SK-N-SH (cell line): ENCODE results near the gene ABCC3. TPM values are rescaled to one million over a fixed set of nuclear protein-coding genes. Genes with fewer than 3 reads are reported as not detected.

ENCODE experiments used
- CTCF ChIA-PET: fragments of 300-600, 350-600 bp; formaldehyde crosslinking; extraction: SDS; loops from one replicate; lab custom pipeline; 2021; lab: Yijun Ruan, JAX
- POLR2A ChIA-PET: fragments of 350-600 bp; sonication (Branson Sonifier 250); formaldehyde crosslinking; extraction: SDS; loops from one replicate; lab custom pipeline; 2020; ENCODE audit warnings: antibody characterized with exemption, inconsistent platforms; lab: Yijun Ruan, JAX
- DNase-seq: peaks from one replicate; pipeline ENCODE4 v3.0.0; 2012
- H2AFZ ChIP-seq: fragments of 200-600 bp; sonication (generic); 2 replicates; pipeline ENCODE4 v1.8.1; 2016; ENCODE audit warnings: antibody characterized with exemption, mild to moderate bottlenecking, low read depth
- H3F3A ChIP-seq: fragments of 200-600 bp; sonication (generic); replicated peaks from 2 replicates; pipeline ENCODE3; 2016; ENCODE audit warnings: antibody characterized with exemption, mild to moderate bottlenecking; ENCODE audit not compliant: insufficient read depth
- H3K27ac ChIP-seq, 2 experiments: fragments of 200-500 bp in 1 of 2; fragments of 200-600 bp in 1 of 2; sonication (Bioruptor generic) in 1 of 2; sonication (generic), shearing (Covaris generic) in 1 of 2; 2 replicates each; pipeline versions ENCODE4 v1.5.1 to v1.6.1; 2014 to 2016; ENCODE audit warnings: low read depth in 2 of 2, inconsistent platforms in 1 of 2, low read length in 1 of 2, mild to moderate bottlenecking in 1 of 2, mixed read lengths in 1 of 2
- H3K27me3 ChIP-seq: fragments of 200-600 bp; sonication (generic), shearing (Covaris generic); 2 replicates; pipeline ENCODE4 v1.6.1; 2016; ENCODE audit warnings: mixed run types; ENCODE audit not compliant: insufficient read depth
- H3K36me3 ChIP-seq, 2 experiments: fragments of 200-500 bp in 1 of 2; fragments of 200-600 bp in 1 of 2; sonication (Bioruptor generic) in 1 of 2; sonication (generic) in 1 of 2; replicated peaks in 1 of 2; 2 replicates each; pipeline versions ENCODE3 to v1.5.1; 2014 to 2016; ENCODE audit warnings: low read length in 1 of 2, mild to moderate bottlenecking in 1 of 2; ENCODE audit not compliant: insufficient read depth in 2 of 2, control insufficient read depth in 1 of 2
- H3K4me1 ChIP-seq, 2 experiments: fragments of 200-500 bp in 1 of 2; fragments of 200-600 bp in 1 of 2; sonication (Bioruptor generic) in 1 of 2; sonication (generic), shearing (Covaris generic) in 1 of 2; 2 replicates each; pipeline versions ENCODE4 v1.5.1 to v1.6.1; 2014 to 2016; ENCODE audit warnings: low read depth in 1 of 2, low read length in 1 of 2, mixed run types in 1 of 2; ENCODE audit not compliant: insufficient read depth in 2 of 2, control insufficient read depth in 1 of 2
- H3K4me2 ChIP-seq: fragments of 200-600 bp; sonication (generic), shearing (Covaris generic); 2 replicates; pipeline ENCODE4 v1.6.1; 2017; ENCODE audit warnings: mixed run types
- H3K4me3 ChIP-seq, 2 experiments: fragments of 200-500 bp in 1 of 2; fragments of 200-600 bp in 1 of 2; sonication (Bioruptor generic) in 1 of 2; sonication (generic), shearing (Covaris generic) in 1 of 2; 2 replicates each; pipeline versions ENCODE4 v1.5.1 to v1.8.1; 2014 to 2016; ENCODE audit warnings: low read depth in 2 of 2, inconsistent platforms in 1 of 2, low read length in 1 of 2, mild to moderate bottlenecking in 1 of 2, mixed read lengths in 1 of 2, moderate library complexity in 1 of 2
- H3K79me2 ChIP-seq: fragments of 200-600 bp; sonication (generic); 2 replicates; pipeline ENCODE4 v1.8.1; 2017; ENCODE audit warnings: mild to moderate bottlenecking; ENCODE audit not compliant: insufficient read depth
- H3K9ac ChIP-seq: fragments of 200-600 bp; sonication (generic); 2 replicates; pipeline ENCODE4 v1.6.1; 2017; ENCODE audit warnings: mixed run types
- H3K9me2 ChIP-seq: fragments of 200-600 bp; sonication (generic); 2 replicates; pipeline ENCODE4 v1.6.1; 2017; ENCODE audit warnings: mixed run types
- H3K9me3 ChIP-seq: fragments of 200-600 bp; sonication (generic); 2 replicates; pipeline ENCODE4 v1.6.1; 2017; ENCODE audit warnings: mixed run types, mild to moderate bottlenecking, moderate library complexity
- H4K20me1 ChIP-seq: fragments of 200-600 bp; sonication (generic); 2 replicates; pipeline ENCODE4 v1.6.1; 2017; ENCODE audit warnings: mild to moderate bottlenecking, mixed run types; ENCODE audit not compliant: insufficient read depth
- EP300 ChIP-seq, 2 experiments: IDR thresholded peaks; 2 replicates each; pipeline versions ENCODE4 v1.4.0 to v1.6.1; 2012; ENCODE audit warnings: borderline replicate concordance in 1 of 2, low read depth in 1 of 2, low read length in 1 of 2
- FOSL2 ChIP-seq: IDR thresholded peaks from 2 replicates; pipeline ENCODE4 v1.4.0; 2012; ENCODE audit warnings: low read depth, mild to moderate bottlenecking, moderate library complexity, borderline replicate concordance
- FOXM1 ChIP-seq: IDR thresholded peaks from 2 replicates; pipeline ENCODE4 v1.4.0; 2012; ENCODE audit warnings: low read depth, mild to moderate bottlenecking
- GABPA ChIP-seq: IDR thresholded peaks from 2 replicates; pipeline ENCODE4 v1.4.0; 2012; ENCODE audit warnings: low read depth, mild to moderate bottlenecking
- GATA2 ChIP-seq: sonication (generic); formaldehyde crosslinking; IDR thresholded peaks from 2 replicates; pipeline ENCODE4 v1.5.0; 2020; ENCODE audit warnings: mild to moderate bottlenecking, missing genetic modification reagents
- MEF2A ChIP-seq: IDR thresholded peaks from 2 replicates; pipeline ENCODE4 v1.4.0; 2012; ENCODE audit warnings: low read depth, borderline replicate concordance
- MXI1 ChIP-seq: IDR thresholded peaks from 2 replicates; pipeline ENCODE4 v1.6.1; 2012; ENCODE audit warnings: mild to moderate bottlenecking, low read depth, low read length, improper control_type of control experiment
- NFIC ChIP-seq: IDR thresholded peaks from 2 replicates; pipeline ENCODE4 v1.4.0; 2012; ENCODE audit warnings: borderline replicate concordance
- NRF1 ChIP-seq: IDR thresholded peaks from 2 replicates; pipeline ENCODE4 v1.6.1; 2012; ENCODE audit warnings: low read depth, mild to moderate bottlenecking, low read length
- RAD21 ChIP-seq: IDR thresholded peaks from 2 replicates; pipeline ENCODE4 v1.6.1; 2012; ENCODE audit warnings: mild to moderate bottlenecking, low read length
- RCOR1 ChIP-seq: fragments of 150-350 bp; IDR thresholded peaks from 2 replicates; pipeline ENCODE4 v1.6.1; 2017; ENCODE audit warnings: antibody characterized with exemption, low read length
- SMC3 ChIP-seq: IDR thresholded peaks from 2 replicates; pipeline ENCODE4 v1.6.1; 2012; ENCODE audit warnings: low read depth, low read length, improper control_type of control experiment
- TCF12 ChIP-seq: IDR thresholded peaks from 2 replicates; pipeline ENCODE4 v1.4.0; 2012
- WGBS: methylation state at CpG from one replicate; pipeline ENCODE4 v1.1.6; 2017; ENCODE audit warnings: low lambda C conversion rate; 5-methylcytosine and 5-hydroxymethylcytosine counted together
- polyA plus RNA-seq, 3 experiments: library from polyadenylated mRNA; depleted of rRNA; stranded (reverse); fragments of >200 nt; gene quantifications; 2 replicates each; pipeline ENCODE4 v1.2.3, GENCODE V29; 2012
- TF ChIP-seq, protein P1 (sequence below): fragments of 150-350 bp; IDR thresholded peaks from 2 replicates; pipeline ENCODE4 v1.6.1; 2017; ENCODE audit warnings: antibody characterized with exemption, low read length, low read depth, borderline replicate concordance
- TF ChIP-seq, protein P2 (sequence below): IDR thresholded peaks from 2 replicates; pipeline ENCODE4; 2012

The ABCC3 gene
- polyA plus RNA-seq, 1 of the 3 experiments (the other 2 are of a cell fraction) = 185 TPM

DNA sequence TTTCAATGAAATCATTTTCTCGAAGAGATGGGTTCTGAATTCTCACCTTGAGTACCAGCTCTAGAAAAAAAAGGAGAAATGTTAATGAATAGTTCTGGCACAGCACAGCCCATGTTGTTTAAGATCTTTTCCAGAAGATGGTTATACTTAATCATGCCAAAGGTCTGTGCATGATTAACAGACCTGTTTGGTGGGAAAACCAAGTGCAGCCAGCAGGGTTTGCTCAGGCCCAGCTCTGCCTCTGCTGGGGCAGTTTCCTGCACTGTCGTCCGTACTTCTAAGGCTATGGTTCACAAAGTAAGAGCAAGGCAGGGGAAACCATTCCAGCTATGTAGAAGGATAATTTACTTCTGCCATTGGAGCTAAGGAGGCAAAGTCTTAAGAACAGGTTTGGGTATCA, 62.4 kb downstream of the ABCC3 start:
- Histone ChIP-seq H4K20me1 (peaks cover 18% of the 10 kb centered on the region), H3K27me3 (no peaks in the 10 kb centered on the region), H3K9ac (no peak overlapping the region), H3K9me3 (no peaks in the 10 kb centered on the region), H3K4me1 (peaks cover 17 to 32% of the 10 kb centered on the region in 2 experiments), H3K79me2 (peaks cover 30% of the 10 kb centered on the region), H3K9me2 (no peaks in the 10 kb centered on the region), H3K4me3 (no peak overlapping the region), H3K4me2 (no peak overlapping the region), H2AFZ (no peak overlapping the region), H3K36me3 (peaks cover 70 to 77% of the 10 kb centered on the region in 2 experiments), H3K27ac (no peak overlapping the region), H3F3A (peaks cover 54% of the 10 kb centered on the region)
- ChIA-PET POLR2A (interaction anchor here (0.9 kb wide), 1 partner anchor 10 kb away, joined by 5 read pairs; no protein-coding TSS in a partner anchor), CTCF (interaction anchor here (1.0 to 21.2 kb wide), 7 partner anchors 9 to 215 kb away, joined by 3 to 799 read pairs (median 40); partner anchors contain the start of genes ABCC3, ANKRD40 and SPATA20)
- 94% methylated on average over 3 of the region's 3 CpGs for WGBS
- DNase-seq = no peak
- TF ChIP-seq TCF12 = no peak
- TF ChIP-seq, protein P1, sequence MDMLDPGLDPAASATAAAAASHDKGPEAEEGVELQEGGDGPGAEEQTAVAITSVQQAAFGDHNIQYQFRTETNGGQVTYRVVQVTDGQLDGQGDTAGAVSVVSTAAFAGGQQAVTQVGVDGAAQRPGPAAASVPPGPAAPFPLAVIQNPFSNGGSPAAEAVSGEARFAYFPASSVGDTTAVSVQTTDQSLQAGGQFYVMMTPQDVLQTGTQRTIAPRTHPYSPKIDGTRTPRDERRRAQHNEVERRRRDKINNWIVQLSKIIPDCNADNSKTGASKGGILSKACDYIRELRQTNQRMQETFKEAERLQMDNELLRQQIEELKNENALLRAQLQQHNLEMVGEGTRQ = no peak
- TF ChIP-seq NRF1 = no peak
- no peak for TF ChIP-seq MXI1
- no peak for TF ChIP-seq GABPA
- no peak for TF ChIP-seq GATA2 (CRISPR knock-in tag)
- no peak for TF ChIP-seq MEF2A
- TF ChIP-seq NFIC = no peak
- TF ChIP-seq, protein P2, sequence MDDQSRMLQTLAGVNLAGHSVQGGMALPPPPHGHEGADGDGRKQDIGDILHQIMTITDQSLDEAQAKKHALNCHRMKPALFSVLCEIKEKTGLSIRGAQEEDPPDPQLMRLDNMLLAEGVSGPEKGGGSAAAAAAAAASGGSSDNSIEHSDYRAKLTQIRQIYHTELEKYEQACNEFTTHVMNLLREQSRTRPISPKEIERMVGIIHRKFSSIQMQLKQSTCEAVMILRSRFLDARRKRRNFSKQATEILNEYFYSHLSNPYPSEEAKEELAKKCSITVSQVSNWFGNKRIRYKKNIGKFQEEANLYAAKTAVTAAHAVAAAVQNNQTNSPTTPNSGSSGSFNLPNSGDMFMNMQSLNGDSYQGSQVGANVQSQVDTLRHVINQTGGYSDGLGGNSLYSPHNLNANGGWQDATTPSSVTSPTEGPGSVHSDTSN = no peak
- no peak for TF ChIP-seq FOSL2
- no peak for TF ChIP-seq SMC3
- no peak for TF ChIP-seq EP300 (IDR thresholded peaks at IDR 0.05; ENCODE audit: borderline replicate concordance in 1 of 2, low read depth in 1 of 2, low read length in 1 of 2)

DNA sequence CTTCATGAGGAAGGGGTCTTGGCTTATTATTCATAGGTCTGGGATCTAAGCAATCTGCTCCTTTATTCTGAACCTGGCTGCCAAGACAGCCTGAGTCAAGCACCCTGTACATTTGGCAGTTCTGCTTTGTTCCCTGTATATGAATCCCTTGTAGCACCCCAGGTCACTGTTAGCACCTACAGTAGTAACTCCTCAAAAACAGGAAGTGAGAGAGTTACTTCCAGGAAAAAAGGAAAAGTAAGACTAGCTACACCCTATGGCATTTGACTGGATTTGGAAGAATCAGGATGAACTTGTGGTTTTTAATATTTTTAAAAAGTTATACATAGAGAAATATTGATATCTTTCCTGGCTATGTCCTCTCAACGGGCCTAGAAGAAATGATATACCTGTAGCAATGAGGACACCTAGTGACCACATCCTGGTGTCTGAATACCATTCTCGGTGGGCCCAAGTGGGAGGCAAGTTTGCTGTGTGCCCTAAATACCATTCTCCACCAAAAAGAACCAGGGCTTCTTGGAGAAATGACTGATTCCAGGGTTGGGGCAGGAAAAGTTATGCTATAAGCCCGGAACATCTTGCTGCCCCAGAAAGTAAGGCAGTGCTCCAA, 63.1 kb downstream of the ABCC3 start:
- H3K36me3 ChIP-seq = peaks cover 71 to 72% of the 10 kb centered on the region in 2 experiments

More for the DNA sequence above, 63.1 kb downstream of the ABCC3 start:
- Histone ChIP-seq H3K27me3 (no peaks in the 10 kb centered on the region), H3K4me3 (no peak overlapping the region), H3K79me2 (peaks cover 37% of the 10 kb centered on the region), H3K4me1 (peaks cover 10 to 25% of the 10 kb centered on the region in 2 experiments), H3F3A (peaks cover 52% of the 10 kb centered on the region), H4K20me1 (peaks cover 25% of the 10 kb centered on the region), H3K9me3 (no peaks in the 10 kb centered on the region), H3K4me2 (no peak overlapping the region), H3K27ac (no peak overlapping the region), H3K9me2 (no peaks in the 10 kb centered on the region), H3K9ac (no peak overlapping the region), H2AFZ (no peak overlapping the region)
- DNase-seq = no peak
- ChIA-PET POLR2A (no interaction called here), CTCF (interaction anchor here (1.0 to 21.2 kb wide), 8 partner anchors 9 to 216 kb away, joined by 3 to 799 read pairs (median 22); partner anchors contain the start of genes ABCC3, ANKRD40 and SPATA20)
- TF ChIP-seq FOXM1 (no peak), RCOR1 (no peak), RAD21 (peak; percentile 31)
- 69% methylated on average over 3 of the region's 3 CpGs for WGBS
